ENCODE data around the gene ELAVL4. TPM values are rescaled to one million over a fixed set of nuclear protein-coding genes. Genes with fewer than 3 reads are reported as not detected.

ELAVL4 gene
- total RNA-seq, 4 donors from 2014 or later = 1.2 TPM; not detected in 3

GRCh38 chr1:50111503-50111902, 2.8 kb downstream of the ELAVL4 start:
- no peak overlapping the region for H3K27ac ChIP-seq
- intact Hi-C loops (cut with DNase I; ENCODE audit: low total_unique reads) = no loop called here
- no peak overlapping the region for H3K4me3 ChIP-seq
- peaks cover 0 to 23% of the 10 kb centered on the region in 2 donors for H3K27me3 ChIP-seq
- H3K36me3 ChIP-seq = no peaks in the 10 kb centered on the region
- no peaks in the 10 kb centered on the region for H3K4me1 ChIP-seq
- H3K9me3 ChIP-seq = no peaks in the 10 kb centered on the region
- no peak for TF ChIP-seq POLR2A (IDR thresholded peaks at IDR 0.05)
- TF ChIP-seq, protein P1, sequence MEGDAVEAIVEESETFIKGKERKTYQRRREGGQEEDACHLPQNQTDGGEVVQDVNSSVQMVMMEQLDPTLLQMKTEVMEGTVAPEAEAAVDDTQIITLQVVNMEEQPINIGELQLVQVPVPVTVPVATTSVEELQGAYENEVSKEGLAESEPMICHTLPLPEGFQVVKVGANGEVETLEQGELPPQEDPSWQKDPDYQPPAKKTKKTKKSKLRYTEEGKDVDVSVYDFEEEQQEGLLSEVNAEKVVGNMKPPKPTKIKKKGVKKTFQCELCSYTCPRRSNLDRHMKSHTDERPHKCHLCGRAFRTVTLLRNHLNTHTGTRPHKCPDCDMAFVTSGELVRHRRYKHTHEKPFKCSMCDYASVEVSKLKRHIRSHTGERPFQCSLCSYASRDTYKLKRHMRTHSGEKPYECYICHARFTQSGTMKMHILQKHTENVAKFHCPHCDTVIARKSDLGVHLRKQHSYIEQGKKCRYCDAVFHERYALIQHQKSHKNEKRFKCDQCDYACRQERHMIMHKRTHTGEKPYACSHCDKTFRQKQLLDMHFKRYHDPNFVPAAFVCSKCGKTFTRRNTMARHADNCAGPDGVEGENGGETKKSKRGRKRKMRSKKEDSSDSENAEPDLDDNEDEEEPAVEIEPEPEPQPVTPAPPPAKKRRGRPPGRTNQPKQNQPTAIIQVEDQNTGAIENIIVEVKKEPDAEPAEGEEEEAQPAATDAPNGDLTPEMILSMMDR (IDR thresholded peaks at IDR 0.05) = no peak
- DNase-seq = no peak

- H3K36me3 ChIP-seq = no peaks in the 10 kb centered on the region
- peaks cover 0 to 23% of the 10 kb centered on the region in 2 donors for H3K27me3 ChIP-seq
- no peak for DNase-seq
- H3K4me3 ChIP-seq = no peak overlapping the region
- H3K9me3 ChIP-seq = no peaks in the 10 kb centered on the region
- H3K4me1 ChIP-seq = no peaks in the 10 kb centered on the region
- intact Hi-C loops (cut with DNase I; ENCODE audit: low total_unique reads) = no loop called here
- H3K27ac ChIP-seq = no peak overlapping the region
- TF ChIP-seq, protein P1 (IDR thresholded peaks at IDR 0.05) = no peak
- no peak for TF ChIP-seq POLR2A (IDR thresholded peaks at IDR 0.05)
Observed at GRCh38 chr1:50112193-50112592, 3.5 kb downstream of the ELAVL4 start.

GRCh38 chr1:50123071-50123470, 14.4 kb downstream of the ELAVL4 start:
- intact Hi-C loops (cut with DNase I; ENCODE audit: low total_unique reads) = no loop called here
- DNase-seq = no peak
- TF ChIP-seq POLR2A (IDR thresholded peaks at IDR 0.05) = no peak
- TF ChIP-seq, protein P1 (IDR thresholded peaks at IDR 0.05) = no peak
- no peaks in the 10 kb centered on the region for H3K4me1 ChIP-seq
- no peaks in the 10 kb centered on the region for H3K36me3 ChIP-seq
- no peak overlapping the region for H3K4me3 ChIP-seq
- no peaks in the 10 kb centered on the region for H3K9me3 ChIP-seq
- H3K27ac ChIP-seq = no peak overlapping the region
- no peaks in the 10 kb centered on the region for H3K27me3 ChIP-seq

DNA sequence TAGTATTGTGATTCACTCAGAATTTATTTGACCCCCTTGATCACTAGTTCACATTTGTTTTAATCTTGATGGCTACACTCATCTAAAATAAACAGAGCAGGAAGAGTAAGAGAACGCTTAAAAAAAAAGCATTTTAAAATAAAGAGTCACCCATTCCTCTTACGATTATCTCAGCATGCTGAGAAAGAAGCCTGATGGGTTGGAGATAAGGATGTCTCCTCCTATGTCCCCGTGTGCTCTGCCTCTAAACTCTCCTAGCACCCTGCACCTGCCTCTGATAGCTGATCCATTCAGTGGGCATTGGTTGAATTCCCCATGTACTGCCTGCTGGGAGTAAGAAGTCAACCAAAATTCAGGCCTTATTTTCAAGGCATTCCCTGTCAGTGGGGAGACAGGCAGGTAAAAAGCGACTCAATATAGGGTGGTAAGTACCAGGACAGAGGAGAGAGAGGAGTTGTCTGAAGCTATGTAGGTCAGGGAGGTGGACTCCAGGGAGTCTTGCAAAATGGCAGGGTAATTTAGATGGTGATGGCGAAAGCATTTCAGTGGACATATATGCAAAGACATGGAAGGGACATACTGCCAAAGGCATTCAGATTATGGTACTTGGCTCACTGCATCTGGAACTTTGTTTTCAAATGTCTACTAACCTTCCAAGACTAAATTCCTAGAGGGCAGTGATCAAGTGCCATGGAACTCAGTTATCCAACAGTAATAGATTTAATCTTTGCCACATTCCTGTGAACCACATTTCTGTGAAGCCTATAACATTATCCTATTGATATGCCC, 18.4 kb downstream of the ELAVL4 start:
- no peaks in the 10 kb centered on the region for H3K9me3 ChIP-seq
- no peaks in the 10 kb centered on the region for H3K4me1 ChIP-seq
- DNase-seq = no peak
- H3K4me3 ChIP-seq = no peak overlapping the region
- no peaks in the 10 kb centered on the region for H3K27me3 ChIP-seq
- no peaks in the 10 kb centered on the region for H3K36me3 ChIP-seq
- TF ChIP-seq, protein P1 (IDR thresholded peaks at IDR 0.05) = no peak
- TF ChIP-seq POLR2A (IDR thresholded peaks at IDR 0.05) = no peak
- H3K27ac ChIP-seq = no peak overlapping the region
- intact Hi-C loops (cut with DNase I; ENCODE audit: low total_unique reads) = no loop called here

- Histone ChIP-seq H3K4me3 (no peak overlapping the region), H3K9me3 (no peaks in the 10 kb centered on the region), H3K27ac (no peak overlapping the region), H3K36me3 (no peaks in the 10 kb centered on the region), H3K4me1 (no peaks in the 10 kb centered on the region), H3K27me3 (no peaks in the 10 kb centered on the region)
- no peak for DNase-seq
- TF ChIP-seq POLR2A (IDR thresholded peaks at IDR 0.05) = no peak
- TF ChIP-seq, protein P1 (IDR thresholded peaks at IDR 0.05) = no peak
- intact Hi-C loops (cut with DNase I; ENCODE audit: low total_unique reads) = no loop called here
Observed at GRCh38 chr1:50129201-50129600, 20.5 kb downstream of the ELAVL4 start.

Data from uterus (tissue), 4 donors.